Fibroblast of lung (primary cell): ENCODE measurements around the gene SPPL3. TPM values are rescaled to one million over a fixed set of nuclear protein-coding genes. Genes with fewer than 3 reads are reported as not detected.

Source experiments
- DNase-seq, 2 donors: peaks; one replicate each; pipeline versions ENCODE4 v3.0.0 to v3.0.0-alpha.2; 2010; ENCODE audit warnings: low read depth in 2 of 2
- H2AFZ ChIP-seq: 2 replicates; pipeline ENCODE4 v1.5.1; 2012; ENCODE audit warnings: low read length, control low read depth, inconsistent platforms
- H3K27ac ChIP-seq: 2 replicates; pipeline ENCODE4 v1.5.1; 2011; ENCODE audit warnings: low read length, control low read depth; ENCODE audit not compliant: insufficient read depth
- H3K27me3 ChIP-seq: 2 replicates; pipeline ENCODE4 v1.5.1; 2011; ENCODE audit warnings: mild to moderate bottlenecking, low read length; ENCODE audit not compliant: control insufficient read depth, insufficient read depth
- H3K36me3 ChIP-seq: 2 replicates; pipeline ENCODE4 v1.5.1; 2011; ENCODE audit warnings: low read length; ENCODE audit not compliant: control insufficient read depth, insufficient read depth
- H3K4me1 ChIP-seq: 2 replicates; pipeline ENCODE4 v1.5.1; 2011; ENCODE audit warnings: low read length; ENCODE audit not compliant: control insufficient read depth, insufficient read depth; ENCODE audit errors: extremely low read depth
- H3K4me2 ChIP-seq: 2 replicates; pipeline ENCODE4 v1.5.1; 2011; ENCODE audit warnings: low read length, control low read depth; ENCODE audit not compliant: insufficient read depth; ENCODE audit errors: extremely low read depth
- H3K4me3 ChIP-seq, 4 experiments: fragments of 200-600 bp in 1 of 4; sonication (generic) in 1 of 4; replicated peaks in 1 of 4; 2 replicates each; pipeline ENCODE4 v1.5.1; 2011 to 2016; ENCODE audit warnings: low read length in 4 of 4, low read depth in 3 of 4, mild to moderate bottlenecking in 3 of 4, control low read depth in 2 of 4, inconsistent platforms in 1 of 4, mixed read lengths in 1 of 4; ENCODE audit not compliant: insufficient read depth in 1 of 4; ENCODE audit errors: control extremely low read depth in 1 of 4
- H3K79me2 ChIP-seq: 2 replicates; pipeline ENCODE4 v1.5.1; 2012; ENCODE audit warnings: mild to moderate bottlenecking, low read length, inconsistent platforms; ENCODE audit not compliant: control insufficient read depth, insufficient read depth
- H3K9ac ChIP-seq: 2 replicates; pipeline ENCODE4 v1.5.1; 2011; ENCODE audit warnings: mild to moderate bottlenecking, low read length, control low read depth; ENCODE audit not compliant: insufficient read depth
- H3K9me3 ChIP-seq: 2 replicates; pipeline ENCODE4 v1.5.1; 2012; ENCODE audit warnings: low read depth, low read length; ENCODE audit not compliant: control insufficient read depth, insufficient read depth
- H4K20me1 ChIP-seq: 2 replicates; pipeline ENCODE4 v1.5.1; 2011; ENCODE audit warnings: low read length; ENCODE audit not compliant: control insufficient read depth, insufficient read depth; ENCODE audit errors: extremely low read depth
- EZH2 ChIP-seq: IDR thresholded peaks from 2 replicates; pipeline ENCODE4 v1.5.1; 2012; ENCODE audit warnings: low read length, control low read depth, mild to moderate bottlenecking; ENCODE audit errors: missing control alignments
- polyA plus RNA-seq, 2 donors: library from polyadenylated mRNA; depleted of rRNA in 1 of 2; stranded (reverse) in 1 of 2; unstranded in 1 of 2; fragments of >200 nt; gene quantifications; 2 replicates each; pipeline ENCODE4 v1.2.1, GENCODE V29; 2011 to 2012; ENCODE audit warnings: missing spikeins in 1 of 2
- total RNA-seq: library from RNA; depleted of rRNA; stranded (reverse); fragments of >200 nt; gene quantifications from 2 replicates; pipeline ENCODE4 v1.2.1, GENCODE V29; 2014
- TF ChIP-seq, protein P1 (sequence below), 2 donors: IDR thresholded peaks in 1 of 2; conservative IDR thresholded peaks in 1 of 2; 1 replicate in 1 of 2; 2 replicates in 1 of 2; pipeline ENCODE4 v1.5.1; 2011 to 2012; ENCODE audit warnings: low read length in 2 of 2, control low read depth in 1 of 2, inconsistent platforms in 1 of 2, low read depth in 1 of 2, mild to moderate bottlenecking in 1 of 2

SPPL3 gene
- total and polyA plus RNA-seq, 2 donors (not counting 1 experiment from before 2014, with no cell fraction given): 7.1 to 41.4 TPM

GRCh38 chr12:120922279-120922678 is 18.1 kb upstream of the SPPL3 start:
- Histone ChIP-seq H3K9me3 (no peaks in the 10 kb centered on the region), H4K20me1 (no peaks in the 10 kb centered on the region), H3K4me1 (no peaks in the 10 kb centered on the region), H3K4me3 (no peak overlapping the region), H3K27me3 (no peaks in the 10 kb centered on the region), H2AFZ (no peak overlapping the region), H3K36me3 (no peaks in the 10 kb centered on the region), H3K27ac (no peak overlapping the region), H3K9ac (no peak overlapping the region), H3K79me2 (no peaks in the 10 kb centered on the region), H3K4me2 (no peak overlapping the region)
- TF ChIP-seq EZH2: no peak
- TF ChIP-seq, protein P1, sequence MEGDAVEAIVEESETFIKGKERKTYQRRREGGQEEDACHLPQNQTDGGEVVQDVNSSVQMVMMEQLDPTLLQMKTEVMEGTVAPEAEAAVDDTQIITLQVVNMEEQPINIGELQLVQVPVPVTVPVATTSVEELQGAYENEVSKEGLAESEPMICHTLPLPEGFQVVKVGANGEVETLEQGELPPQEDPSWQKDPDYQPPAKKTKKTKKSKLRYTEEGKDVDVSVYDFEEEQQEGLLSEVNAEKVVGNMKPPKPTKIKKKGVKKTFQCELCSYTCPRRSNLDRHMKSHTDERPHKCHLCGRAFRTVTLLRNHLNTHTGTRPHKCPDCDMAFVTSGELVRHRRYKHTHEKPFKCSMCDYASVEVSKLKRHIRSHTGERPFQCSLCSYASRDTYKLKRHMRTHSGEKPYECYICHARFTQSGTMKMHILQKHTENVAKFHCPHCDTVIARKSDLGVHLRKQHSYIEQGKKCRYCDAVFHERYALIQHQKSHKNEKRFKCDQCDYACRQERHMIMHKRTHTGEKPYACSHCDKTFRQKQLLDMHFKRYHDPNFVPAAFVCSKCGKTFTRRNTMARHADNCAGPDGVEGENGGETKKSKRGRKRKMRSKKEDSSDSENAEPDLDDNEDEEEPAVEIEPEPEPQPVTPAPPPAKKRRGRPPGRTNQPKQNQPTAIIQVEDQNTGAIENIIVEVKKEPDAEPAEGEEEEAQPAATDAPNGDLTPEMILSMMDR (conservative IDR thresholded peaks at IDR 0.05 in 1 of 2, IDR thresholded peaks at IDR 0.05 in 1 of 2; ENCODE audit: low read depth in 1 of 2, low read length in 2 of 2): no peak
- no peak for DNase-seq

GRCh38 chr12:120921637-120922036 is 17.5 kb upstream of the SPPL3 start:
- no peaks in the 10 kb centered on the region for H3K36me3 ChIP-seq
- no peaks in the 10 kb centered on the region for H4K20me1 ChIP-seq
- H3K27ac ChIP-seq: no peak overlapping the region
- no peaks in the 10 kb centered on the region for H3K79me2 ChIP-seq
- no peak overlapping the region for H2AFZ ChIP-seq
- TF ChIP-seq EZH2: no peak
- TF ChIP-seq, protein P1 (conservative IDR thresholded peaks at IDR 0.05 in 1 of 2, IDR thresholded peaks at IDR 0.05 in 1 of 2; ENCODE audit: low read depth in 1 of 2, low read length in 2 of 2): no peak
- no peaks in the 10 kb centered on the region for H3K9me3 ChIP-seq
- H3K4me2 ChIP-seq: no peak overlapping the region
- H3K27me3 ChIP-seq: no peaks in the 10 kb centered on the region
- H3K9ac ChIP-seq: no peak overlapping the region
- no peaks in the 10 kb centered on the region for H3K4me1 ChIP-seq
- DNase-seq: no peak
- no peak overlapping the region for H3K4me3 ChIP-seq

GRCh38 chr12:120920178-120920577 is 16.0 kb upstream of the SPPL3 start:
- H3K4me2 ChIP-seq: no peak overlapping the region
- H2AFZ ChIP-seq: no peak overlapping the region
- no peak overlapping the region for H3K9ac ChIP-seq
- H3K27ac ChIP-seq: no peak overlapping the region
- H3K79me2 ChIP-seq: no peaks in the 10 kb centered on the region
- H3K9me3 ChIP-seq: no peaks in the 10 kb centered on the region
- H3K27me3 ChIP-seq: no peaks in the 10 kb centered on the region
- H4K20me1 ChIP-seq: no peaks in the 10 kb centered on the region
- DNase-seq: peak in 1 of 2 donors; percentile 4
- no peak for TF ChIP-seq EZH2
- TF ChIP-seq, protein P1 (conservative IDR thresholded peaks at IDR 0.05 in 1 of 2, IDR thresholded peaks at IDR 0.05 in 1 of 2; ENCODE audit: low read depth in 1 of 2, low read length in 2 of 2): no peak
- H3K36me3 ChIP-seq: no peaks in the 10 kb centered on the region
- H3K4me3 ChIP-seq: no peak overlapping the region
- no peaks in the 10 kb centered on the region for H3K4me1 ChIP-seq
